ENCODE results near the gene MAPKAP1.

Gene MAPKAP1

GRCh38 chr9:125744616-125745015, 37.6 kb upstream of the MAPKAP1 start:
- Histone ChIP-seq H3K4me3 (ENCODE audit: low read depth, low read length) (no peak overlapping the region), H3K27me3 (replicated peaks) (no peaks in the 10 kb centered on the region), H3K27ac (no peak overlapping the region), H3K36me3 (replicated peaks) (no peaks in the 10 kb centered on the region)
- no peak for TF ChIP-seq CTCF (IDR thresholded peaks at IDR 0.05; ENCODE audit: low read depth, low read length, missing control alignments)
- in situ Hi-C loops (cut with HindIII; ENCODE audit: low pct_ligation_motif_present, low sequenced_read_pairs), result no loop called here
- DNase-seq, result no peak

GRCh38 chr9:125743682-125744428, 36.8 kb upstream of the MAPKAP1 start:
- DNase-seq, result no peak
- H3K27ac ChIP-seq, result no peak overlapping the region
- no peaks in the 10 kb centered on the region for H3K36me3 ChIP-seq (replicated peaks)
- H3K4me3 ChIP-seq (ENCODE audit: low read depth, low read length), result no peak overlapping the region
- in situ Hi-C loops (cut with HindIII; ENCODE audit: low pct_ligation_motif_present, low sequenced_read_pairs), result no loop called here
- no peaks in the 10 kb centered on the region for H3K27me3 ChIP-seq (replicated peaks)
- no peak for TF ChIP-seq CTCF (IDR thresholded peaks at IDR 0.05; ENCODE audit: low read depth, low read length, missing control alignments)

- TF ChIP-seq CTCF (IDR thresholded peaks at IDR 0.05; ENCODE audit: low read depth, low read length, missing control alignments), result no peak
- H3K27ac ChIP-seq, result no peak overlapping the region
- H3K36me3 ChIP-seq (replicated peaks), result no peaks in the 10 kb centered on the region
- H3K4me3 ChIP-seq (ENCODE audit: low read depth, low read length), result no peak overlapping the region
- no peaks in the 10 kb centered on the region for H3K27me3 ChIP-seq (replicated peaks)
- in situ Hi-C loops (cut with HindIII; ENCODE audit: low pct_ligation_motif_present, low sequenced_read_pairs), result no loop called here
- DNase-seq, result no peak
Observed at GRCh38 chr9:125742657-125743056, 35.6 kb upstream of the MAPKAP1 start.

- Histone ChIP-seq H3K36me3 (replicated peaks) (no peaks in the 10 kb centered on the region), H3K27me3 (replicated peaks) (no peaks in the 10 kb centered on the region), H3K27ac (no peak overlapping the region), H3K4me3 (ENCODE audit: low read depth, low read length) (no peak overlapping the region)
- in situ Hi-C loops (cut with HindIII; ENCODE audit: low pct_ligation_motif_present, low sequenced_read_pairs), result no loop called here
- no peak for TF ChIP-seq CTCF (IDR thresholded peaks at IDR 0.05; ENCODE audit: low read depth, low read length, missing control alignments)
- DNase-seq, result no peak
Observed at GRCh38 chr9:125739436-125739835, 32.4 kb upstream of the MAPKAP1 start.

GRCh38 chr9:125732562-125732961, 25.6 kb upstream of the MAPKAP1 start:
- Histone ChIP-seq H3K27ac (no peak overlapping the region), H3K36me3 (replicated peaks) (no peaks in the 10 kb centered on the region), H3K4me3 (ENCODE audit: low read depth, low read length) (no peak overlapping the region), H3K27me3 (replicated peaks) (no peaks in the 10 kb centered on the region)
- in situ Hi-C loops (cut with HindIII; ENCODE audit: low pct_ligation_motif_present, low sequenced_read_pairs), result no loop called here
- TF ChIP-seq CTCF (IDR thresholded peaks at IDR 0.05; ENCODE audit: low read depth, low read length, missing control alignments), result no peak
- no peak for DNase-seq

- Histone ChIP-seq H3K27me3 (replicated peaks) (no peaks in the 10 kb centered on the region), H3K27ac (no peak overlapping the region), H3K4me3 (ENCODE audit: low read depth, low read length) (no peak overlapping the region), H3K36me3 (replicated peaks) (no peaks in the 10 kb centered on the region)
- DNase-seq, result no peak
- no peak for TF ChIP-seq CTCF (IDR thresholded peaks at IDR 0.05; ENCODE audit: low read depth, low read length, missing control alignments)
- in situ Hi-C loops (cut with HindIII; ENCODE audit: low pct_ligation_motif_present, low sequenced_read_pairs), result no loop called here
Observed at GRCh38 chr9:125730168-125730567, 23.2 kb upstream of the MAPKAP1 start.
